Kidney (tissue), 14 donors: ENCODE measurements around the gene HHIPL1. TPM values are rescaled to one million over a fixed set of nuclear protein-coding genes. Genes with fewer than 3 reads are reported as not detected.

Experiments used
- DNase-seq, 5 donors: peaks; one replicate each; pipeline ENCODE4 v3.0.0-alpha.2; 2013 to 2020
- FAIRE-seq: peaks from 2 replicates; lab custom pipeline; 2012; peaks lifted over from hg19 to GRCh38; lab: Jason Lieb, UNC
- H3K27ac ChIP-seq, 2 donors: one replicate each; pipeline ENCODE4 v1.7.0; 2013; ENCODE audit warnings: low read depth in 2 of 2, low read length in 2 of 2, inconsistent platforms in 1 of 2
- H3K27me3 ChIP-seq: one replicate; pipeline ENCODE4 v1.7.1; 2013; ENCODE audit warnings: low read length, inconsistent platforms; ENCODE audit not compliant: control insufficient read depth, insufficient read depth
- H3K36me3 ChIP-seq, 3 donors: one replicate each; pipeline versions ENCODE4 v1.7.0 to v1.7.1; 2013; ENCODE audit warnings: low read length in 3 of 3, control low read depth in 1 of 3, inconsistent platforms in 1 of 3; ENCODE audit not compliant: insufficient read depth in 3 of 3, control insufficient read depth in 2 of 3
- H3K4me1 ChIP-seq, 3 donors: one replicate each; pipeline versions ENCODE4 v1.7.0 to v1.7.1; 2013; ENCODE audit warnings: low read length in 3 of 3, inconsistent platforms in 1 of 3, low read depth in 1 of 3; ENCODE audit not compliant: control insufficient read depth in 2 of 3, insufficient read depth in 2 of 3
- H3K4me3 ChIP-seq, 3 donors: one replicate each; pipeline versions ENCODE4 v1.7.0 to v1.8.1; 2013; ENCODE audit warnings: low read length in 3 of 3, control low read depth in 1 of 3, inconsistent platforms in 1 of 3
- H3K9ac ChIP-seq, 3 donors: one replicate each; pipeline versions ENCODE4 v1.7.0 to v1.7.1; 2013; ENCODE audit warnings: low read length in 3 of 3, control low read depth in 1 of 3, inconsistent platforms in 1 of 3
- H3K9me3 ChIP-seq, 3 donors: one replicate each; pipeline versions ENCODE4 v1.7.0 to v1.7.1; 2013; ENCODE audit warnings: low read length in 3 of 3, control low read depth in 1 of 3, inconsistent platforms in 1 of 3; ENCODE audit not compliant: control insufficient read depth in 2 of 3, insufficient read depth in 1 of 3
- intact Hi-C: fragments of 100-400 bp; cut with DNase I; formaldehyde crosslinking; loops from one replicate; pipeline ENCODE4 v1.11.1; 2022
- polyA plus RNA-seq: library from polyadenylated mRNA; stranded (reverse); fragments of 350-450 nt; fragmentation: Illumina TruSeq; extraction: RNeasy Lipid Tissue Mini Kit (QIAGEN cat#74804); gene quantifications from one replicate; pipeline ENCODE4 v1.2.3, GENCODE V29; 2014; ENCODE audit warnings: low read depth, low replicate concordance; ENCODE audit not compliant: insufficient read depth
- total RNA-seq: library from RNA; stranded (reverse); fragmentation: NEBNext Ultra II Directional; extraction: Animal tissue kit (Norgen Biotek cat#: 25700); gene quantifications from one replicate; pipeline ENCODE4 v1.2.1, GENCODE V29; 2021
- TF ChIP-seq, protein P1 (sequence below): IDR thresholded peaks from 3 replicates; pipeline ENCODE4 v1.5.1; 2012; ENCODE audit warnings: mild to moderate bottlenecking, moderate library complexity, borderline replicate concordance; ENCODE audit not compliant: insufficient read depth; ENCODE audit errors: extremely low read depth
- donor health status: control.
- donor health status: control.
- donor health status: control.
- donor health status: control.
- donor health status: control.
- donor health status: DM: yes; HTN: yes; CAD: no.
- donor health status: Normal renal cell carcinoma (clear cell type).

Gene HHIPL1
- total and polyA plus RNA-seq, 2 donors from 2014 or later = 0.32 to 0.88 TPM

DNA sequence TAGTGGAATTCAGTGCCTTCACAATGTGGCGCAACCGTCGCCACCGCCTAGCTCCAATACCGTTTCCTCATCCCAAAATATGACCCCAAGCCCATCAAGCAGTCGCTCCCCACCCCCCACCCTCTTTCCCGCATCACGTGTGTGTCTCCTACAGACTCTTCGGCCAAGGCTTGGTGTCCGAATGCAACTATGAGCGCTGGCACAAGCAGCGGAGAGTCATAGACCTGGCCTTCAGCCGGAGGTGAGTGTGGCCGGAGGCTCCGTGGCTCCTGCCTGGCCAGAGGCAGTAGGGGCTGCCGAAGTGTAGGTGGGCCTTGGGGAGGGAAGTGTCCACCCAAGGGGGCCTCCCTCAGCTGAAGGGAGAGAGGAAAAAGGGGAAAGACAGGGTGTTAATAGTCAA, 54.9 kb downstream of the HHIPL1 start:
- no peak overlapping the region for H3K27ac ChIP-seq
- no peak overlapping the region for H3K4me3 ChIP-seq
- no peak overlapping the region for H3K9ac ChIP-seq
- no peaks in the 10 kb centered on the region for H3K36me3 ChIP-seq
- peaks cover 0 to 10% (median 0%) of the 10 kb centered on the region in 3 donors for H3K9me3 ChIP-seq
- FAIRE-seq = no peak
- no peak for DNase-seq
- H3K4me1 ChIP-seq = no peaks in the 10 kb centered on the region
- H3K27me3 ChIP-seq = no peaks in the 10 kb centered on the region
- TF ChIP-seq, protein P1, sequence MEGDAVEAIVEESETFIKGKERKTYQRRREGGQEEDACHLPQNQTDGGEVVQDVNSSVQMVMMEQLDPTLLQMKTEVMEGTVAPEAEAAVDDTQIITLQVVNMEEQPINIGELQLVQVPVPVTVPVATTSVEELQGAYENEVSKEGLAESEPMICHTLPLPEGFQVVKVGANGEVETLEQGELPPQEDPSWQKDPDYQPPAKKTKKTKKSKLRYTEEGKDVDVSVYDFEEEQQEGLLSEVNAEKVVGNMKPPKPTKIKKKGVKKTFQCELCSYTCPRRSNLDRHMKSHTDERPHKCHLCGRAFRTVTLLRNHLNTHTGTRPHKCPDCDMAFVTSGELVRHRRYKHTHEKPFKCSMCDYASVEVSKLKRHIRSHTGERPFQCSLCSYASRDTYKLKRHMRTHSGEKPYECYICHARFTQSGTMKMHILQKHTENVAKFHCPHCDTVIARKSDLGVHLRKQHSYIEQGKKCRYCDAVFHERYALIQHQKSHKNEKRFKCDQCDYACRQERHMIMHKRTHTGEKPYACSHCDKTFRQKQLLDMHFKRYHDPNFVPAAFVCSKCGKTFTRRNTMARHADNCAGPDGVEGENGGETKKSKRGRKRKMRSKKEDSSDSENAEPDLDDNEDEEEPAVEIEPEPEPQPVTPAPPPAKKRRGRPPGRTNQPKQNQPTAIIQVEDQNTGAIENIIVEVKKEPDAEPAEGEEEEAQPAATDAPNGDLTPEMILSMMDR = no peak
- intact Hi-C loops = no loop called here

DNA sequence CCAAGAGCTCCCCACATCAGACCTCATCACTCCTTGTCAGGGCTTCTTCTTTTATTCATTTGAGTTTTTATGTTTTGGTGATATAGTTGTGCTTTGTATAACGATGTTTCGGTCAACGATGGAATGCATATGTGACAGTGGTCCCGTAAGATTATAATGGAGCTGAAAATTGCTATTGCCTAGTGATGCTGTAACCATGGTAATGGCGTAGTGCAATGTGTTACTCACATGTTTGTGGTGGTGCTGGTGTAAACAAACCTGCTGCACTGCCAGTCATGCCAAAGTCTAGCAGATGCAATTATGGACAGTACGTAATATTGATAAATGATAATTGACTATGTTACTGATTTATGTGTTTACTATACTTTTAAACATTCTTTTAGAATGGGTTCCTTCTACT, 55.5 kb downstream of the HHIPL1 start:
- TF ChIP-seq, protein P1 = no peak
- DNase-seq (no peak), FAIRE-seq (no peak)
- no peaks in the 10 kb centered on the region for H3K36me3 ChIP-seq
- no peak overlapping the region for H3K27ac ChIP-seq
- intact Hi-C loops = no loop called here
- peaks cover 0 to 10% (median 0%) of the 10 kb centered on the region in 3 donors for H3K9me3 ChIP-seq
- H3K4me1 ChIP-seq = no peaks in the 10 kb centered on the region
- no peak overlapping the region for H3K4me3 ChIP-seq
- H3K27me3 ChIP-seq = no peaks in the 10 kb centered on the region
- H3K9ac ChIP-seq = no peak overlapping the region

- Histone ChIP-seq H3K9ac (no peak overlapping the region), H3K4me3 (no peak overlapping the region), H3K4me1 (no peaks in the 10 kb centered on the region), H3K36me3 (no peaks in the 10 kb centered on the region), H3K27me3 (no peaks in the 10 kb centered on the region), H3K9me3 (peaks cover 0 to 10% (median 0%) of the 10 kb centered on the region in 3 donors), H3K27ac (no peak overlapping the region)
- intact Hi-C loops = no loop called here
- TF ChIP-seq, protein P1 = no peak
- FAIRE-seq = no peak
- DNase-seq = no peak
Observed at GRCh38 chr14:99701260-99701659, 56.3 kb downstream of the HHIPL1 start.

DNA sequence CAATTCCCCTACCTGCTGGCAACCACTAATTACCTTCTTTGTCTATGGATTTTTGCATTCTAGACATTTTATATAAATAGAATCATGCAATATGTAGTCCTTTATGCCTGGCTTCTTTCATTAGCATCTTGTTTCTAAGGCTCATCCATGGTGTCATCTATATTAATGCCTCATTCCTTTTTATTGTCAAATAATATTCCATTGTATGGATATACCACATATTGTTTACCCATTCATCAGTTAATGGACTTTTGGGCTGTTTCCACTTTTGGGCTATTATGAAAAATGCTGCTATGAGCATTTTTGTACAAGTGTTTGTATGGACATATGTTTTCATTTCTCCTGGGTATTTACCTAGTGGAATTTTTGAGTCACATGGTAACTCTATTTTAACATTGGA, 57.2 kb downstream of the HHIPL1 start:
- Histone ChIP-seq H3K4me1 (no peaks in the 10 kb centered on the region), H3K9ac (no peak overlapping the region), H3K4me3 (no peak overlapping the region), H3K9me3 (peaks cover 0 to 10% (median 0%) of the 10 kb centered on the region in 3 donors), H3K36me3 (no peaks in the 10 kb centered on the region), H3K27ac (no peak overlapping the region), H3K27me3 (no peaks in the 10 kb centered on the region)
- intact Hi-C loops = no loop called here
- no peak for DNase-seq
- FAIRE-seq = no peak
- TF ChIP-seq, protein P1 = no peak
